ENCODE measurements around the gene ZNF280A.

ZNF280A gene

GRCh38 chr22:22467112-22467511 is 53.0 kb downstream of the ZNF280A start:
- no peak for DNase-seq

DNA sequence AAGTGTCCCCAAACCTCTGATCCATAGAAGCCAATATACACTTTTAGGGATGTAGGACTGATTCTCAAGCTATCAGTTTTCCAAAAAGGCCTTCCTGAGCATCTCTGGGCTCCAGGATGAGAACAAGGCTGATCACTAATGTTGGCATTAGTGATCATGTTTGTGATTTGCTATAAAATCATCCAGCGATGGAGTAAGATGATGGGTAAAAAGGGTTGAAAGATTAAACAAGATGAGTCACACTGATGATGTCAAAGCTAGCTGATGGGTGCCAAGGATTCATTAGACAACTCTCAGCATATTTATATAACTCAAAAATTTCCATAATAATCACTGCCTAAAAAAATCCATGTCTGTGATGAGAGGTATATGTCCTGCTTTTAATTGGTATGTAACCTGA is 54.3 kb downstream of the ZNF280A start:
- DNase-seq: no peak

- no peak for DNase-seq
Measured at GRCh38 chr22:22465094-22465602, 54.9 kb downstream of the ZNF280A start.

DNA sequence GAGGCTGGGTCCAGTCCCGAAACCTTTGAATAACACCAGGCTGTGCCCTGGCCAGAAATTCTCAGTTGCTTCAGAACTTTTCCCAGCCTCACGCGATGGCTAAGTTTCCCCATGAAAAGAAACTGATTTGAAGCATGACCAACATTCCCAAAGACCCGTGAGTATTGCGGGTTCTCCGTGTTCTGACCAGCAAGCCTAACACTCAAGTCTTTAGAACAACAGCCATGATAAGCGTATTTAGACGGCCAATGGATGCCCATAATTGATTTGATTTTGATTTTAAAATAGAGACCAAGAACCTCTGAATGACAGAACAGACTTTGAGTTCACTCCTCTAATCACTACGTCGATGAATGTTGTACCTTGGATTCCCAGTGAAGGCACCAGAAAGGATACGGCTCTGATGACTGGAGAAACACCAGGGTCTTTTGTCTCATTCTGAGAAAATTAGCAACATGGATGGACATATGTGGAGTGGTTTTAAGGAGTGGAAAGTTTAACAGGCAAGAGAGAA is 55.5 kb downstream of the ZNF280A start:
- DNase-seq: no peak

- peak in 10 of 14 donors; percentile 3 to 41 (median 15) for DNase-seq
Measured at GRCh38 chr22:22463855-22464540, 56.1 kb downstream of the ZNF280A start.
